Esophagus squamous epithelium (tissue), 5 donors: ENCODE results near the gene PCDH17. TPM values are rescaled to one million over a fixed set of nuclear protein-coding genes. Genes with fewer than 3 reads are reported as not detected.

ENCODE experiments used
- DNase-seq: peaks from one replicate; lab custom pipeline; 2025; lab: John Stamatoyannopoulos, UW
- H3K27ac ChIP-seq, 4 donors: fragments of 200-600 bp; sonication (generic); one replicate each; pipeline ENCODE4 v1.5.1; 2016 to 2019; ENCODE audit warnings: mild to moderate bottlenecking in 1 of 4
- H3K27me3 ChIP-seq, 4 donors: fragments of 200-600 bp; sonication (generic); 1 replicate in 3 of 4; 2 replicates in 1 of 4; pipeline versions ENCODE4 v1.5.1 to v1.6.0; 2017 to 2021; ENCODE audit warnings: antibody characterized with exemption in 1 of 4
- H3K36me3 ChIP-seq, 3 donors: fragments of 200-600 bp; sonication (generic); one replicate each; pipeline ENCODE4 v1.5.1; 2016 to 2019
- H3K4me1 ChIP-seq, 3 donors: fragments of 200-600 bp; sonication (generic); one replicate each; pipeline ENCODE4 v1.5.1; 2017 to 2019
- H3K4me3 ChIP-seq, 4 donors: fragments of 200-600 bp; sonication (generic); 1 replicate in 3 of 4; 2 replicates in 1 of 4; pipeline ENCODE4 v1.5.1; 2016 to 2019; ENCODE audit warnings: mild to moderate bottlenecking in 2 of 4, moderate library complexity in 1 of 4
- H3K9me3 ChIP-seq, 3 donors: fragments of 200-600 bp; sonication (generic); one replicate each; pipeline ENCODE4 v1.5.1; 2016 to 2019
- CTCF ChIP-seq, 6 experiments: fragments of 450-650 bp in 4 of 6; fragments of 200-600 bp in 2 of 6; sonication (generic) in 2 of 6; IDR thresholded peaks; one replicate each; pipeline ENCODE4 v1.5.1; 2016 to 2019; ENCODE audit warnings: antibody characterized with exemption in 6 of 6, mild to moderate bottlenecking in 4 of 6, moderate library complexity in 4 of 6
- POLR2A ChIP-seq, 4 donors: fragments of 450-650 bp; IDR thresholded peaks; one replicate each; pipeline ENCODE4 v1.6.1; 2017; ENCODE audit warnings: antibody characterized with exemption in 4 of 4, mild to moderate bottlenecking in 4 of 4, moderate library complexity in 3 of 4
- WGBS, 2 donors: methylation state at CpG; one replicate each; pipeline ENCODE4 v1.1.5; 2018; 5-methylcytosine and 5-hydroxymethylcytosine counted together
- intact Hi-C: fragments of 100-400 bp; cut with DNase I; formaldehyde crosslinking; loops from one replicate; pipeline ENCODE4 v1.15.0; 2022
- total RNA-seq, 4 donors: library from RNA; depleted of rRNA; stranded (reverse); fragments of >200 nt; gene quantifications; one replicate each; pipeline ENCODE4 v1.1.0, GENCODE V29; 2016
- donor health status: DM: yes; HTN: yes; CAD: no.

PCDH17 gene
- total RNA-seq, 4 donors from 2014 or later = 0.83 to 3.8 (median 1.7) TPM

DNA sequence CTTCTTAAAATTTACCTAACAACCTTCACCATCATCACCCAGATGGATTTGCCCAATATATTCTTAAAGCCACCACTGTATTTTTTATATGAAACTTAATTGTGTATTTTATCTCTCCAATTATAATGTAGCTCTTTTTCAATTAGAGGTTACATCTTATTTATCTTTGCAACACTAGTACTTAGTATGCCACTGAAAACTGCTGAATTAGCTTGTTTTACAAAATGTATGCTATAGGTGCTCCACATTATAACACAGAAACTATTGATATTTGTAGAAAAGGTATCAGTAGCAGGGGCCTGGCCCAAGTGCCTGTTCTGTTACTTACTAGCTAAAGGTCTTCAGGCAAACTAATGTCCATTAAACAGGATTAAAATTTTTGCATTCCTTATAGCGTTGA, 35.8 kb upstream of the PCDH17 start:
- no peak for TF ChIP-seq CTCF (IDR thresholded peaks at IDR 0.05)
- no peak for TF ChIP-seq POLR2A (IDR thresholded peaks at IDR 0.05)
- H3K4me3 ChIP-seq = no peak overlapping the region
- no peak overlapping the region for H3K27ac ChIP-seq
- H3K36me3 ChIP-seq = no peaks in the 10 kb centered on the region
- intact Hi-C loops = no loop called here
- H3K27me3 ChIP-seq = no peaks in the 10 kb centered on the region
- WGBS, 2 donors = 52 to 66% methylated on average over 1 of the region's 1 CpG
- H3K4me1 ChIP-seq = no peaks in the 10 kb centered on the region
- no peak for DNase-seq
- H3K9me3 ChIP-seq = no peaks in the 10 kb centered on the region

DNA sequence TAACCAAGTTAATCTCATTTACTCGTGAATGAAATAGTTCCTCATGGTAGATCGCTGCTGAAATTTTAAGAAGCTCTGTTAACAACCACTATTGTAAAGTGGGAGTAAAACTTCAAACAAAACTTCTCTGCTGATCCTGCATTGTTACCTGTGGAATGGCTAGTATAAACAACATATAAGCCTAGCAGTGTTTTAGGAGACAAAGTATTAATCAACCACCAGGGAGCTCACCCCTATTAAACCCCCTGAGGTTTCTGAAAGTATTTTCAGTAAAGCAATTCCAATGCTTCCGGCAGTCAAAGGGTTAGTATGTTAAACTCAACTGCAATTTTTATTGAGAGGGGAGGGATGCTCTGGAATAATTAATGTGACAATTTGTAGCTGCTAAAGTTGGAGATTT, 30.0 kb upstream of the PCDH17 start:
- no peaks in the 10 kb centered on the region for H3K9me3 ChIP-seq
- intact Hi-C loops = no loop called here
- no peaks in the 10 kb centered on the region for H3K36me3 ChIP-seq
- H3K4me1 ChIP-seq = no peaks in the 10 kb centered on the region
- no peak overlapping the region for H3K4me3 ChIP-seq
- H3K27ac ChIP-seq = no peak overlapping the region
- DNase-seq = no peak
- WGBS, 2 donors = 31 to 43% methylated on average over 3 of the region's 3 CpGs
- no peaks in the 10 kb centered on the region for H3K27me3 ChIP-seq
- TF ChIP-seq CTCF (IDR thresholded peaks at IDR 0.05) = no peak
- TF ChIP-seq POLR2A (IDR thresholded peaks at IDR 0.05) = no peak

- no peaks in the 10 kb centered on the region for H3K9me3 ChIP-seq
- no peaks in the 10 kb centered on the region for H3K4me1 ChIP-seq
- H3K27me3 ChIP-seq = no peaks in the 10 kb centered on the region
- no peak overlapping the region for H3K4me3 ChIP-seq
- TF ChIP-seq POLR2A (IDR thresholded peaks at IDR 0.05) (no peak), CTCF (IDR thresholded peaks at IDR 0.05) (no peak)
- intact Hi-C loops = no loop called here
- no peak for DNase-seq
- no peaks in the 10 kb centered on the region for H3K36me3 ChIP-seq
- no peak overlapping the region for H3K27ac ChIP-seq
- WGBS, 2 donors = 64 to 86% methylated on average over 2 of the region's 2 CpGs
Observed at GRCh38 chr13:57604442-57604841, 27.1 kb upstream of the PCDH17 start.

DNA sequence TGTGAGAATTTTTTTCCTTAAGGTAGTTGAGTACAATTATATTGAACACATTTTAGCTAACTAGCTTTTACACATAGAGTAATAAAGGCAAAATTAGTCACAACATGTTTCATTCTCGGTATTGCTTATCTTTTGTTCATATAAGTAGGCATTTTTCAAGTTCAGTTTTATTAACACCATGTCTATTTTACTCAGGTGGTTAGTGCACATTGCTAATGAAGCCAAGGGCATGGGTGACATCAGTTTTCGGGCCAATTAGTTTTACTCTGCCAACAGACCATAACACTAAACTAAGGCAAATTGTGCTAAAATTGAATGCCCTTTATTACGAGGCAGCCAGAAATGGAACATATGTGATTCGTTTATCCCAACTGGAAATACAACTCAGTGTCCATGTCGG, 19.6 kb upstream of the PCDH17 start:
- Histone ChIP-seq H3K4me3 (no peak overlapping the region), H3K9me3 (no peaks in the 10 kb centered on the region), H3K36me3 (no peaks in the 10 kb centered on the region), H3K4me1 (no peaks in the 10 kb centered on the region), H3K27me3 (no peaks in the 10 kb centered on the region), H3K27ac (no peak overlapping the region)
- DNase-seq = no peak
- TF ChIP-seq CTCF (IDR thresholded peaks at IDR 0.05) = no peak
- no peak for TF ChIP-seq POLR2A (IDR thresholded peaks at IDR 0.05)
- intact Hi-C loops = no loop called here
- 66 to 69% methylated on average over 5 of the region's 5 CpGs for WGBS, 2 donors

GRCh38 chr13:57612568-57612967, 19.0 kb upstream of the PCDH17 start:
- Histone ChIP-seq H3K4me3 (no peak overlapping the region), H3K27me3 (no peaks in the 10 kb centered on the region), H3K36me3 (no peaks in the 10 kb centered on the region), H3K4me1 (no peaks in the 10 kb centered on the region), H3K27ac (no peak overlapping the region), H3K9me3 (no peaks in the 10 kb centered on the region)
- 57 to 64% methylated on average over 1 of the region's 1 CpG for WGBS, 2 donors
- TF ChIP-seq POLR2A (IDR thresholded peaks at IDR 0.05) (no peak), CTCF (IDR thresholded peaks at IDR 0.05) (no peak)
- intact Hi-C loops = no loop called here
- DNase-seq = no peak
